ENCODE data around the gene SFI1.
"Not testable (repeated sequence)": the region's sequence is repeated elsewhere in the genome, so short reads cannot be mapped to it uniquely, and the experiment has no call there.

SFI1 gene

DNA sequence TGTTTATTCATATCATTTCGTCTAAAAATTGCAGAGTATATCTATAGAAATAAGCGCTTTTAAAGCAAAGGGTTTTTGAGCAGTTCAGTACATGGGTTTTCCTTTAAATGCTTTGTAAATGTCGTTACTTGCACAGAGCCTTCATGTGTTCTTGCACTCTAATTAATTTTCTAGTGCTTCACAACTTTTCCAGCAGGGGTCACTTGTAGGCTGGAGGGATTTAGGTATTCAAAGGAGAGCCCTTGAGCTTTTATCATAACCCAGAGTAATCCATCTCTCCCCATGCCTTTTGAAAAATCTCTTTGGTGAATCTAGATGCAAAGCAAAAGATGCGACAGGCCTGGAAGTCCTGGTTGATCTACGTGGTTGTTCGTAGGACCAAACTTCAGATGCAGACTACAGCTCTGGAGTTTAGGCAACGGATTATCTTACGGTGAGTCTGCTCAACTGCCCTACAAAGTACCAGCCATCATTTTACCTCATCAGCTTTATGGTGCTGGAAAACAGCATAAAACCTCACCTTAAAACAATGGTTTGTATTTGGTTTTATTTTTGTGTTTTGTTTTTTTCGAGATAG lies 60.4 kb downstream of the SFI1 start:
- DNase-seq: no peak

DNA sequence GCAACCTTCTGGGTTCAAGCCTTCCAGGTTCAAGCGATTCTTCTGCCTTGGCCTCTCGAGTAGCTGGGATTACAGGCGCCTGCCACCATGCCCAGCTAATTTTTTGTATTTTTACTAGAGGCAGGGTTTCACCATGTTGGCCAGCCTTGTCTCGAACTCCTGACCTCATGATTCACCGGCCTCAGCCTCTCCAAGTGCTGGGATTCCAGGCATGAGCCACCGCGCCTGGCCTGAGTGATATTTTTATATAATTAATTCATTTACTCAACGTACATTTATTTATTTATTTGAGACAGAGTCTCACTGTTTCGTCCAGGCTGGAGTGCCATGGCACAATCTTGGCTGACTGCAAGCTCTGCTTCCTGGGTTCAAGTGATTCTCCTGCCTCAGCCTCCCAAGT lies 62.2 kb downstream of the SFI1 start:
- DNase-seq: not testable (repeated sequence)

DNA sequence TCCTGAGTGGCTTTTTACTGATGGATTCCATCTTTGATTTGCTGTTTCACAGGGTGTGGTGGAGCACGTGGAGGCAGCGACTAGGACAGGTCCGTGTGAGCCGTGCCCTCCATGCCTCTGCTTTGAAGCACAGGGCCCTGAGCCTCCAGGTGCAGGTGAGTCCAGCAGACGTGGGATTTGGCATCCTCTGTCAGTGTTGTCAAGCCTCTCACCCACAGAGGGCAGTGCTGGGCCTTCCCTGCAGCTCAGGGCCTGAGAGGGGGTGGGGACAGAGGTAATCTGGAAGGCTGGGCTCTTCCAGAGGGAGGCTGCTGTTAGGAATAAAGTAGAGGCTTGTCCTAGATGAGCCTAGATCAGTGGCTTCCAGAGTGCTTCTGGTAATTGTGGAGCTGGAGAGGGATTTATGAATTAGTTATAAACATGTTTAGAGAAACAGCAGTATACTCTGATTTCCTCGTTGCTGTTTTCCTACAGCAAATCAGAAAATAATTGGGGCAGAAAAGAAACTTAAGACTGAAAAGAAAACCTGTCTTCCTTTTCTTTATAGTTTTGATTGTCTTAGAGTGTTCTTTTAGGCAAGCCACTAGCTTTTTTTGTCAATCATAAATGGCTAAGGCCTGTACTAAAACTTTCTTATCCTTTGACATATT lies 65.0 kb downstream of the SFI1 start:
- DNase-seq: peak in 1 of 2 donors; percentile 14

DNA sequence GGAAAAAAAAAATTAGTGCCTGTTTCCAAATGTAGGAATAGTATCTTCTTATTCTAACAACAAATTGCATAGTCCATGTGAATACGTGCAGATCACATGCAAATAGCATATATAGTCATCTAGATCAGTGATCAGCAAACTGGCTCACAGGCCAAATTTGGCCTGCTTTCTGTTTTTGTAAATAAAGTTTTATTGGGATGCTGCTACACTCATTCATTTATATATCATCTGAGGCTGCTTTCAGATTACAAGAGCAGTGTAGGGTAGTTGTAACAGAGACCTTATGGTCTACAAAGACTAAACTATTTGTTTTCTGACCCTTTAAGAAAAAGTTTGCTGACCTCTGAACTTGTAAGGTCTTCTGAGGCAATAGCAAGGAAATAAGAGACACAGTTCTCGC lies 65.6 kb downstream of the SFI1 start:
- no peak for DNase-seq

DNA sequence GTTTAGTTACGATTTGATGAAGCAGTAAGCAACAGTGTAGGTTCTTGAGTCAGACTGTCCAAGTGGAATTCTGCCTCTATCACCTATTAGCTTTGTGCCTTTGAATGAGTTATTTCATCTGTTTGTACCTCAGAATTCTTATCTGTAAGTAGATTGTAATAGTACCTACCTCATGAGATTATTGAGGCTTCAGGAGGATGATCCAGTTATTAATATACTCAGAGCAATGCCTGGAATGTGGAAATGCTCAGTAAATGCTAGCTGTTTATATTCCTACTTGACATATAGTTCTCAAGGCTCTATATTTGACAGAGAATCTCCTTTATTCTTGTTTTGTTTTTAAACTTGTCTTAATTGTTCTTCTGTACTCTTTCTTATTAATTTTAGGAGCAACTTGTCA lies 70.1 kb downstream of the SFI1 start:
- DNase-seq: no peak

DNA sequence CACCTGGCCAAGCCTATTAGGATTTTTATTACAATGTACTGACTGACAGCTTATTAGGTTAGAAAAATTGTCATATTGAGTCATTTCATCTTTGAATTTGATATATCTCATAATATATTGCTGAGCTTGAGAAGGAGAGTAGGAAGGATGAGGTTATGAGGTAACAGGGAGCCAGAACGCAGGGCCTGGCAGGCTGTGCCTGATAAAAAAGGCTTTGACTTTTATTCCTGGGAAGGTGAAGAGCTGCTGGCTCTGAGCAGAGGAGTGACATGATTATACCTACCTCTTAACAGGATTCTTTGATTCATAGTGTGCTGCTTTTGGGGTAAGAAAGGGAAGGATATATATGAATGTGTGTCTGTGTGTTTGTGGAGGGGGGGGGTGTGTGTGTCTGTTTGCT lies 70.9 kb downstream of the SFI1 start:
- DNase-seq: no peak

DNA sequence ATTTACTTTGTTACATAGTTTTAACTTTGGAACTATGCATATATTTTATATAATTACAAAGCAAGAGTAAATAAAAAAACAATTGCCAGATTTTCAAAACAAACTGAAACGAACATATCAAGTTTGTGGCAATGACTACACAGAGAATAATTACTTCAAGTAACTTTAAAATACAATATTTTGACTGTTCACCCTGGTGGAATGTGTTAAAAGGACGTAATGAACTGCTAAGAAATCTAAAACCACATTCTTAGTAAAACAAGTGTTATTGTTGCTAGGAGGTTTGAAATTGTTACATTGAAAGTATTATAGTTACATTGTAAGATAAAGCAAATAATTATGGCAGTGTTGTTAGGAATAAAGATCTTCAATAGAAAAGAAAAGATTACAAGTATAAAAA lies 71.4 kb downstream of the SFI1 start:
- DNase-seq: no peak

DNA sequence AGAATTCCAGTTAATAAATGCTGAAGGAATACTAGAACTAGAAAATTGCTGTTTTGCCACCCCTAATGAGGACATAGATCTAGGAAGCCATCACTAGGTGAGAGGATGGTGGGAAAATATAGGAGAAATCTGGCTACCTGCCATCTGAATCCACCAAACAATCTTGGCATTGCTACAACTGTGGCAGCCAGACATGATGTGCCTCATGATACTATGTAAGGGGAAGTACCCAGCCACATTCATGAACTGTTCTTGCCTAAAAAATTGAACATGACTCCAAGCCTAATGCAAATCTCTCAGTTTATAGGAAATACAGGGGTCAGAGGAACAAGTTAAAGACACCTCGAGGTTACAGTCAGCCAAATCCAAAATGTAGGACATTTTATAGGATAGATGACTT lies 72.8 kb downstream of the SFI1 start:
- DNase-seq: no peak

DNA sequence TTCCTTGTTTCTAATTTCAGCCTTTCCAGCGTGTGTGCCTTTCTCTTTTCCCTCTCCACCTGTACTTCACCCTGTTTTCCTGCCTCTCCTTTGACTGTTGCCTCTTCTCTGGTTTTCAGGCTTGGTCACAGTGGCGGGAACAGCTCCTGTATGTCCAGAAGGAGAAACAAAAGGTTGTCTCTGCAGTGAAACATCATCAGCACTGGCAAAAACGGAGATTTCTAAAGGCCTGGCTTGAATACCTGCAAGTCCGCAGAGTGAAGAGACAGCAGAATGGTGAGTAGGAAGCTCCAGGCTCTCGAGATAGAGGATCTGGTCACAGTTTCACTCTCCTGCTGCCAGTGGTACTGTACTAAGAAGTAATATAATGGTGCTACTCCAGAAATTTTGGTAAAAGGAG lies 76.6 kb downstream of the SFI1 start:
- no peak for DNase-seq

DNA sequence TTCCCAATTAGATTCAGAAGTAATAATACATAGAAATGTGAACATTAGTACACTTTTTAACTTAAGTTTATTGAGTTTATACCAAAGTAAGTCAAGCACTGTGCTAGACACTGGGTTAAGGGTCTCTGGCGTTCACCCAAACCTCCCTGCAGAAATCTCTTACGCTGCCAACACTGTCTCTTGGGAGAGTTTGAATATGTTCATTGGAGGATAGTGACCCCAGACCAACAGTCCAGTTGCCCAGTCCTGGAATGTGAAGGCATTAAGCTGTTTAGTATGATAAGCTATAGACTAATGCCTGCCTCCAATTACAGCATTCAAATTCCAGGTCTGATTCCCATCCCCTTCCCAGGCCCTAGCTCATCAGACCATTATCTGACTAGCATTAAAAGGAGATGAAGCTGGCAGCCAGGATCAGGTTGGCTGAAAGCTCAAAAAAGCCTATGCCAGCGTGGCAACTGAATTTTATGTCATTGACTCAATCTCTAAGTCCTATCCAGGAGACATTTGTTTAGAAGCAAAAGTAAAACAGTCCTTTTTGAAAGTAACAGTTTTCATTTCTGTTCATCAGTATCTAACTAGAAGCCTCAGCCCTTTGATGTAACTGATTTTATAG lies 77.8 kb downstream of the SFI1 start:
- DNase-seq: no peak

DNA sequence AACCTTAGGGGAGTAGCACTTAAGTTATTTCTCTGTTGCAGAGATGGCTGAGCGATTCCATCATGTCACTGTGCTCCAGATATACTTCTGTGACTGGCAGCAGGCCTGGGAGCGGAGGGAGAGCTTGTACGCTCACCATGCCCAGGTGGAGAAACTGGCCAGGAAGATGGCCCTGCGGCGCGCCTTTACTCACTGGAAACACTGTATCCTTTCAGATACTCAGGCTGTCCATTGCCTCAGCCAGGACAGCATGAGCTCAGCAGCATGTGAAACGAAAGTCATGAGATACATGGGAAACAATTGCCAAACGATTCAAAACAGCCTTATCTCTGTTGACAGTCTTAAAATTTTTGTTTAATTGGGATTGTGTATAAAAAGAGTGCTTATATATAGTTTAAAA lies 78.9 kb downstream of the SFI1 start:
- DNase-seq: no peak

DNA sequence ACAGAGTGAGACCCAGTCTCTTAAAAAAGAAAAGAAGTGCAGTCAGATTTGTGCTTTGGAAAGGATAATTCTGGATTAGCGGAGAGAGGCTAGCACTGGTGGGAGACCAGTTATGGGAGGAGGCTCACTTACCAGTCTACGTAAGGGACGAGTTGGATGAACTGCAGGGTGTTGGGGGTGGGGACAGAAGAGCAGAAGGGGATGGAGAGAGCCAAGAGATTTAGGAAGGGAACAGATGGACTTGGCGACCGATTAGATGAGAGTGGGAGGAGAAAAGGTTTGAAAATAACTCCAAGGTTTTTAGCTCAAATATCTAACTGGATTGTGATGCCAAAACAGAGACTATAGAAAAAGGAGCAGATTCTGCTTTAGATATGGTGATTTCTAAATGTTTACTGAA lies 81.4 kb downstream of the SFI1 start:
- DNase-seq: no peak

DNA sequence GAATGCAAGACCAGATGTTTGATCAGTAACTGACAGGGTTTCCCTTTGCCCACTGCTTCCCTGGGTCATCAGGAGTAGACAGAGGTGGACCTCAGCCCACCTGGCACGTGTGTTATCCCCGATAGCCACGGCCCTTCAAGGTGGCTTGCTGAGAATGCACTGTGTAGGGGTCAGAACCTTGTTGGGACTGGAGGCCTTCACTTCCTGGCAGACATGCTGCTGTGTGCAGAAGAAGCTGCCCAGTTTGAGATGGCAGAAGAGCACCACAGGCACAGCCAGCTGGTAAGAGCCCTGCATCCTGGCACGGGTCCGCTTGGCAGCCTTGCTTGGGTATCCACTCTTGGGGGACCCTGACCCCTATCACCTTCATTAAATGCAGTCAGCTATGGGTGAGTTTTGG lies 81.8 kb downstream of the SFI1 start:
- no peak for DNase-seq

DNA sequence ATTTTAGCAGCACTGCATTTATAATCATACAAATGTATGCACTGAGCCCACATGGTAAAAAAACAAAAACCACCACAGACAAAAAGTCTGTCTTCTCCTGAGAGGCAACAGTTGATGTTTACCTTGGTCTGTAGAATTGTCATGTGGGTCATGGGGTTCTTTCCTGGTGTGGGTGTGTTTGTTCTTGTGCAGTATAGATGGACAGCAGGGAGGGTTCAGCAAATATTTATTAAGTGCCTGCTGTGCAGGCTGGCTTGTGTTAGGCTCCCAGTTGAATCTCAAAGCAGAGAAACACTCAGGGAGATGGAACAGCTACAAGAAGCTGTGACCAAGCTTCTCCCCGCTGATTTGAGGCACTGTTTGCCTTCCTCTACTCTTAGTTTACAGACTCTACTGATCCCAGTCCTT lies 83.5 kb downstream of the SFI1 start:
- DNase-seq: no peak

DNA sequence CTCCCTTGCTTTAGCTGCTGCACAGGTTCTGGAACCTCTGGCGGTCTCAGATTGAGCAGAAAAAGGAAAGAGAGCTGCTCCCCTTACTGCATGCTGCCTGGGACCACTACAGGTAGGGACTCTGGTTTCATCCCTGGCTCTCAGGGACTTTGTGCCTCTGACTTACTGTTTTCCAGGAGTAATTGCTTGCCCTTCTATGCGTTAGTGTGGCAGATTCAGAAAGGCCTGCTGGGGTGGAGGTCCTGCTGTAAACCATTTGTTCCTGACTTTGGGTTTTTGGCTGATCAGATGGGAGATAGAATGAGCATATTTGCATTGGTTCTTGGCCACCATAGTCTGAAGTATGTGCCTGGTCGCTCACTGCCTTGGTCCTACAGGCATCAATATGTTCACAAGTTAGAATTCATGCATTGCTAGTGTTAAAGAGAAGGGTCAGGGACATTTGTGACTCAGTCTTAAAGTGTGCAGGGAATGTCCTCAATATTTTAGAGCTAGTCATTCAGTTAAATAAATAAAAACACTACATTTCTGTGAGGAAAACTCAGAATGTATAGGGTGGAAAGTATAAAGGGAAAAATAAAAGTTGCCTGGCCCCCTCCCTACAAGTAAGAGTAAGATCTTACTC lies 87.6 kb downstream of the SFI1 start:
- DNase-seq: no peak

DNA sequence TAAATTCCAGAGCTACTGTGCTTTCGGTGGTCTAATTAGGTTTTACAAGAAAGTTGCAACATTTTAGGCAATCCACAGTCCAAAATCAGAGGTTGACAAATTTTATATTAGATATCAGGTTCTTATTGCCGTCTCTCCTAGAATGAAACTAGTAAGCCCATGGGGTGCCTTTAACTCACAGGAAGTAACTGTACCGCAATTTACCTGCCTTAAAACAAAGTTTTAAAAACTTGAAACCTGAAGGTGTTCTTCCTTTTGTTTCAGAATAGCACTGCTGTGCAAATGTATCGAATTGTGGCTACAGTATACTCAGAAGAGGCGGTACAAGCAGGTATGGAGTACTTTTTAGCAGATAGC lies 88.4 kb downstream of the SFI1 start:
- DNase-seq: no peak

DNA sequence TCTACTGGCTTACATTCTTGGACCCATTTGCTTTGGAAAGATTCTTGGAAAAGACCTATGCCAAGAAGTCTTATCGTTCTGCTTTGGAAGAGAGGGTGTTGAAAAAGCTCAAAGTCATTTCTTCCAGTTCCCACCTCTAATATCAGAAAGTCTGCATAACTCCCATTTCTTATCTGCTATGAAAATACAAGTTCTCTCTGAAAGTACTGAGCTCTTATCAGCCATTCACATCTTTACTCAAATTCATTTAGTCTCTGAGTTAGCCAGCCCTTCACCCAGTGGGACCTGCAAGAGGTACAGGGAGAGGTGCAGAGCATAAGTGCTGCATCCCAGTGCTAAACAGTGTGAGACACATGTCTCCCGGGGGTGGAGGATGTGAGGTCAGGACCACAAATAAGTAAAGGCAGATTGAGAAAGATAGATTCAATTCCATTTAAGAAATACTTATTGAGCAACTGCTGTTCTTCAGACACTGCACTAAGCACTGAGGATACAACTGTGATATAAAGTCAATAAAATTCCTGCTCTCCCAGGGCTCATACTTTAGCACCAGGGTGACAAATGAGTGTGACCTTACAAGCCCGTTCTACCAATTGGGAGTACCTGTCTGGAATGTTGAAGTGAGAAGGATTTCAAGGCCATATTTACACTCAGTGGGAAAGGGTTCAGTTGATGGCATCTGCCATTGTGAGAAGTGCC lies 89.0 kb downstream of the SFI1 start:
- DNase-seq: no peak

DNA sequence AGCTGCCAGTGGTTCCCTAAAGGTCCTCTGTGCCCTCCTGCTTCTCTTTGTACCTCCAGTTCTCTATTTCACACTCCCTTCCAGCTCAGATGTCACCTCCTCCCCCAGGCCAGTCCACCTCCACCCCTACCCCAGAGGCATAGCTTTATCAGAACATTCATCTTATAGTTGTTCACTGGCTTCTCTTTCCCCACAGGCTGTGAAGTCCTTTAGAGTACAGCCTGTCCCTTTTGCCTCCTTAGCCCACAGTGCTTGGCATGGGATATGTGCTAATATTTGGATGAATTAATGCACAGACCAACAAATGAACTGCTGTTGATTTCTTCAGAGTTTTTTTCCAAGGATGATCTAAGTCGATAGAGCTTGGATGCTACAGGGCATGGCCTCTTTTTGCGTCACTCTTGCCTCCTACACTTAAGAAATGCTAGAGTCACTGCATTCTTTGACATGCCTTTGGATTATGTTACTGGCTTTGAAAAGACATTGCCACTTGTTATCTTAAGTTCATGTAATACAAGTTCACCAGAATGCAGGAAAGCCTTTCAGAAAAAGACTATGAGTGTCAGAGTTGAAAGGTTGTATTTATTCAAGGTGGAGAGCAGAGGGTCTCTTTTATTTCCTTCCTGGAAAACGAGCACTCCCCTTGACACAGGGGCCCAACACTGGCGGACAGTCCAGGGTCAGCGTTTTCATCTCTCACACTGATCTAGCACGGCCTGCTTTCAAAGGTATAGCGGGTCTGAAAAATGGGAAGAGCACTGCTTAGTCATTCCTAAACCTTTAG lies 90.0 kb downstream of the SFI1 start:
- DNase-seq: no peak

DNA sequence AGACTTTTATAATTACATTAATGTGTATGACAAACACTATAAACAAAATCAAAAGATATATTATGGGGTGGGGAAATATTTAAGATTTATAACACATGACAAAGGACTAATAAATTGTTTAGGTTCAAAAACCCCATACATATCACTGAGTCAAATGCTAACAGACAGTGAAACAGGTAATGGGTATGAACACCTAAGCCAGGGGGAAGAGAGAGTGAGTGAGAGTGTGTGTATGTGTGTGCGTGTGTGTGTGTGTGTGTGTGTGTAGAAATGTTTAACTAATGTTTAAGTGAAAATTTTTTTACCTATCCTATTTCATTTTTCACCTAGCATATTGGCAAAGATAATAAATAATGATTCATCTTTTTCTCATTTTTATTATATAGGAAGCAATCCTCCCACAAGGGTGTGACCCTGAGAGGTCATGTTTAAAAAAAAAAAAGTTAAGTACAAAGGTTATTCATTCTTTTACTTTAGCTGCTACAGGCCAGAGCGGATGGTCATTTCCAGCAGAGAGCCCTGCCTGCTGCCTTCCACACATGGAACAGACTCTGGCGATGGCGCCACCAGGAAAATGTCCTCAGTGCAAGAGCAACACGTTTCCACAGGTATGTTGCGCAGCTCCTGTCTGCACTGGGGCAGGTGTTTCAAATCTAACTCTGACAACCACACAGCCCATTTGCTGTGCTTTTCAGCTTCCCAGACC lies 92.8 kb downstream of the SFI1 start:
- DNase-seq: no peak

DNA sequence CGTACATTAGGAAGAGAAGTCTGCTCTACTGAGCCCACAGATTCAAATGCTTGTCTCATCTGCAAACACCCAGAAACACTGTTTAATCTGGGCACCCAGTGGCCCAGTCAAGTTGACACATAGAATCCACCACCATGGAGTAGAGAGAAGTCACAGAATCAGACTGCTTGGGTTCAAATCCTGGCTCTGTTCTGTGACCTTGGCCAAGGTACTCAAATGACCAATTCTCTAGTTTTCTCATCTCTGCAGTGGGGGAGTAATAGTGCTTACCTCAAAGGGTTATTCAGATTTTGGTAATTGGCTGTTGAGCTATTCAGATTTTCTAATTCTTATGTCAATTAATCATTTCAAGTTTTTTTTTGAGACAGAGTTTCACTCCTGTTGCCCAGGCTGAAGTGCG lies 93.8 kb downstream of the SFI1 start:
- DNase-seq: not testable (repeated sequence)

DNA sequence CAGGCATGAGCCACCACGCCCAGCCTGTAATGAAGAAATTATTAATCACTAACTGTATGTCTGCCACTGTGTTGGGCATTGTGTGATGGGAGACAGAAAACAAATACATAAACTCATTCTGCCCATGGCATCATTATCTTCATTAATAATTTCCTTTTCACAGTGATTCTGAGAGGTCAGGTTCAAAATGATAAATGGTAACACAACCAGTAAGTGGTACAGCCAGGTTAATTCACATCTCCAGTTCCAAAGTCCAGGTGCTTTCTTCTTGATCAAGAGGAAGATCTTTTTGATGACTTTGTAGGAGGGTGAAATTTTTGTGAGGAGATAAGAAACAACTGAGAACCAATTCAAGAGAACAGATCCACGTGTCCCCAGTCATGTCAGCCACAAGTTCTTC lies 98.9 kb downstream of the SFI1 start:
- DNase-seq: no peak

DNA sequence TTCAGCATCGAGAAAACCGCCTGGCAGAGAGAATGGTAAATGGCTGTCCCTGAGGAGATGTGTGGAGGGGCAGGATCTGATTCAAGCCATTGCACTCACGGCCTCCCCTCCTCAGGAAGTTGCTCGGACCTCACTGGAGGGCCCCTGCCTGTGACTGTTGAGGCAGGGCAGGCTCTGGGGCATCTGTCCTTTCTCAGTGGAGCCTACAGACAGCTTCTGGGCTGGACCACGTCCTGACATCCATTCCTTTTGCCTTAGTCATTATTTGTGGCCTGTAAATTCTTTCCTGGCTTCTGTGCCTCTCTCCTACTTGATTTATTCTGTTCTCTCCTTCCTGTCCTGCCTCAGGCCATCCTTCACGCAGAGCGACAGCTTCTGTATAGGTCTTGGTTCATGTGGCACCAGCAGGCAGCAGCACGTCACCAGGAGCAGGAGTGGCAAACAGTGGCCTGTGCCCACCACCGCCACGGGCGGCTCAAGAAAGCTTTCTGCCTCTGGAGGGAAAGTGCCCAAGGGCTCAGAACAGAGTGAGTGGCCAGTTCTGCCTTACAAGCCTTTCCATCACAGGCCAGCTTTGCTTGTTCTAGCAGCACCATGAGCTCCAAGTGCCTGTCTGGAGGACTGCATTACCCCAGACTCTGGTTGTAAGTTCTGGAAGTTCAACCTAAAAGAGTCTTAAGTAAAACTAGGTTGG lies 106.1 kb downstream of the SFI1 start:
- no peak for DNase-seq

Data from bone marrow (tissue), 2 donors.